ENCODE results near the gene ZNF592.

Gene ZNF592

GRCh38 chr15:84797801-84798200, 49.4 kb downstream of the ZNF592 start:
- ChIA-PET POLR2A (no interaction called here), CTCF (no interaction called here)
- H3K36me3 ChIP-seq (ENCODE audit: control insufficient read depth in 2 of 2, insufficient read depth in 1 of 2, low read length in 2 of 2): peaks cover 41 to 80% of the 10 kb centered on the region in 2 experiments
- H3K27ac ChIP-seq (ENCODE audit: extremely low read depth, low read depth, low read length): no peak overlapping the region
- H3K9me3 ChIP-seq (ENCODE audit: control insufficient read depth, insufficient read depth, low read depth, low read length): no peaks in the 10 kb centered on the region
- H3K4me3 ChIP-seq (ENCODE audit: low read depth, low read length): no peak overlapping the region
- no peak for TF ChIP-seq SP2 (tag by site-specific recombination; IDR thresholded peaks at IDR 0.05)
- TF ChIP-seq, protein P1, sequence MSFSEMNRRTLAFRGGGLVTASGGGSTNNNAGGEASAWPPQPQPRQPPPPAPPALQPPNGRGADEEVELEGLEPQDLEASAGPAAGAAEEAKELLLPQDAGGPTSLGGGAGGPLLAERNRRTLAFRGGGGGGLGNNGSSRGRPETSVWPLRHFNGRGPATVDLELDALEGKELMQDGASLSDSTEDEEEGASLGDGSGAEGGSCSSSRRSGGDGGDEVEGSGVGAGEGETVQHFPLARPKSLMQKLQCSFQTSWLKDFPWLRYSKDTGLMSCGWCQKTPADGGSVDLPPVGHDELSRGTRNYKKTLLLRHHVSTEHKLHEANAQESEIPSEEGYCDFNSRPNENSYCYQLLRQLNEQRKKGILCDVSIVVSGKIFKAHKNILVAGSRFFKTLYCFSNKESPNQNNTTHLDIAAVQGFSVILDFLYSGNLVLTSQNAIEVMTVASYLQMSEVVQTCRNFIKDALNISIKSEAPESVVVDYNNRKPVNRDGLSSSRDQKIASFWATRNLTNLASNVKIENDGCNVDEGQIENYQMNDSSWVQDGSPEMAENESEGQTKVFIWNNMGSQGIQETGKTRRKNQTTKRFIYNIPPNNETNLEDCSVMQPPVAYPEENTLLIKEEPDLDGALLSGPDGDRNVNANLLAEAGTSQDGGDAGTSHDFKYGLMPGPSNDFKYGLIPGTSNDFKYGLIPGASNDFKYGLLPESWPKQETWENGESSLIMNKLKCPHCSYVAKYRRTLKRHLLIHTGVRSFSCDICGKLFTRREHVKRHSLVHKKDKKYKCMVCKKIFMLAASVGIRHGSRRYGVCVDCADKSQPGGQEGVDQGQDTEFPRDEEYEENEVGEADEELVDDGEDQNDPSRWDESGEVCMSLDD (tag by site-specific recombination; IDR thresholded peaks at IDR 0.05): no peak
- TF ChIP-seq ZNF660 (tag by site-specific recombination; IDR thresholded peaks at IDR 0.05): no peak
- no peak for TF ChIP-seq ZNF335 (tag by site-specific recombination; conservative IDR thresholded peaks at IDR 0.05)
- no peak for TF ChIP-seq ZNF585B (tag by site-specific recombination; IDR thresholded peaks at IDR 0.05)
- no peak for TF ChIP-seq ZNF624 (tag by site-specific recombination; IDR thresholded peaks at IDR 0.05)
- no peak for TF ChIP-seq BCL11B (tag by site-specific recombination; IDR thresholded peaks at IDR 0.05; ENCODE audit: low read depth)
- TF ChIP-seq ZNF501 (tag by site-specific recombination; IDR thresholded peaks at IDR 0.05): no peak
- TF ChIP-seq ZNF394 (tag by site-specific recombination; IDR thresholded peaks at IDR 0.05; ENCODE audit: borderline replicate concordance): no peak
- TF ChIP-seq, protein P2, sequence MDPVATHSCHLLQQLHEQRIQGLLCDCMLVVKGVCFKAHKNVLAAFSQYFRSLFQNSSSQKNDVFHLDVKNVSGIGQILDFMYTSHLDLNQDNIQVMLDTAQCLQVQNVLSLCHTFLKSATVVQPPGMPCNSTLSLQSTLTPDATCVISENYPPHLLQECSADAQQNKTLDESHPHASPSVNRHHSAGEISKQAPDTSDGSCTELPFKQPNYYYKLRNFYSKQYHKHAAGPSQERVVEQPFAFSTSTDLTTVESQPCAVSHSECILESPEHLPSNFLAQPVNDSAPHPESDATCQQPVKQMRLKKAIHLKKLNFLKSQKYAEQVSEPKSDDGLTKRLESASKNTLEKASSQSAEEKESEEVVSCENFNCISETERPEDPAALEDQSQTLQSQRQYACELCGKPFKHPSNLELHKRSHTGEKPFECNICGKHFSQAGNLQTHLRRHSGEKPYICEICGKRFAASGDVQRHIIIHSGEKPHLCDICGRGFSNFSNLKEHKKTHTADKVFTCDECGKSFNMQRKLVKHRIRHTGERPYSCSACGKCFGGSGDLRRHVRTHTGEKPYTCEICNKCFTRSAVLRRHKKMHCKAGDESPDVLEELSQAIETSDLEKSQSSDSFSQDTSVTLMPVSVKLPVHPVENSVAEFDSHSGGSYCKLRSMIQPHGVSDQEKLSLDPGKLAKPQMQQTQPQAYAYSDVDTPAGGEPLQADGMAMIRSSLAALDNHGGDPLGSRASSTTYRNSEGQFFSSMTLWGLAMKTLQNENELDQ (tag by site-specific recombination; IDR thresholded peaks at IDR 0.05; ENCODE audit: low read depth): no peak
- TF ChIP-seq, protein P3, sequence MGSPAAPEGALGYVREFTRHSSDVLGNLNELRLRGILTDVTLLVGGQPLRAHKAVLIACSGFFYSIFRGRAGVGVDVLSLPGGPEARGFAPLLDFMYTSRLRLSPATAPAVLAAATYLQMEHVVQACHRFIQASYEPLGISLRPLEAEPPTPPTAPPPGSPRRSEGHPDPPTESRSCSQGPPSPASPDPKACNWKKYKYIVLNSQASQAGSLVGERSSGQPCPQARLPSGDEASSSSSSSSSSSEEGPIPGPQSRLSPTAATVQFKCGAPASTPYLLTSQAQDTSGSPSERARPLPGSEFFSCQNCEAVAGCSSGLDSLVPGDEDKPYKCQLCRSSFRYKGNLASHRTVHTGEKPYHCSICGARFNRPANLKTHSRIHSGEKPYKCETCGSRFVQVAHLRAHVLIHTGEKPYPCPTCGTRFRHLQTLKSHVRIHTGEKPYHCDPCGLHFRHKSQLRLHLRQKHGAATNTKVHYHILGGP (tag by site-specific recombination; IDR thresholded peaks at IDR 0.05): no peak
- no peak for TF ChIP-seq ZNF121 (tag by site-specific recombination; IDR thresholded peaks at IDR 0.05)
- no peak for TF ChIP-seq SP3 (tag by site-specific recombination; IDR thresholded peaks at IDR 0.05)
- TF ChIP-seq ZNF214 (tag by site-specific recombination; IDR thresholded peaks at IDR 0.05; ENCODE audit: borderline replicate concordance): no peak
- no peak for TF ChIP-seq MYNN (tag by site-specific recombination; IDR thresholded peaks at IDR 0.05; ENCODE audit: borderline replicate concordance)
- TF ChIP-seq ZNF571 (tag by site-specific recombination; IDR thresholded peaks at IDR 0.05): no peak
- TF ChIP-seq, protein P4, sequence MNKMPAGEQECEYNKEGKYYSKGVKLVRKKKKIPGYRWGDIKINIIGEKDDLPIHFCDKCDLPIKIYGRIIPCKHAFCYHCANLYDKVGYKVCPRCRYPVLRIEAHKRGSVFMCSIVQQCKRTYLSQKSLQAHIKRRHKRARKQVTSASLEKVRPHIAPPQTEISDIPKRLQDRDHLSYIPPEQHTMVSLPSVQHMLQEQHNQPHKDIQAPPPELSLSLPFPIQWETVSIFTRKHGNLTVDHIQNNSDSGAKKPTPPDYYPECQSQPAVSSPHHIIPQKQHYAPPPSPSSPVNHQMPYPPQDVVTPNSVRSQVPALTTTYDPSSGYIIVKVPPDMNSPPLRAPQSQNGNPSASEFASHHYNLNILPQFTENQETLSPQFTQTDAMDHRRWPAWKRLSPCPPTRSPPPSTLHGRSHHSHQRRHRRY (tag by site-specific recombination; IDR thresholded peaks at IDR 0.05): no peak
- TF ChIP-seq GLI2 (tag by site-specific recombination; IDR thresholded peaks at IDR 0.05; ENCODE audit: borderline replicate concordance, low read depth): no peak
- no peak for TF ChIP-seq ZNF37A (tag by site-specific recombination; IDR thresholded peaks at IDR 0.05)
- no peaks in the 10 kb centered on the region for H3K4me1 ChIP-seq (ENCODE audit: control insufficient read depth, insufficient read depth, low read length)
